GM12891 (cell line): ENCODE results near the gene SNX2.
"Not testable (repeated sequence)": the region's sequence is repeated elsewhere in the genome, so short reads cannot be mapped to it uniquely, and the experiment has no call there.

ENCODE experiments used
- DNase-seq: peaks from one replicate; pipeline ENCODE4 v3.0.0; 2011; ENCODE audit warnings: low spot score; ENCODE audit not compliant: insufficient read length
- FAIRE-seq: peaks from 2 replicates; lab custom pipeline; 2011; peaks lifted over from hg19 to GRCh38; lab: Jason Lieb, UNC
- PAX5 ChIP-seq: IDR thresholded peaks from 2 replicates; pipeline ENCODE4 v1.6.1; 2011; ENCODE audit warnings: low read length, moderate library complexity, mild to moderate bottlenecking; ENCODE audit not compliant: insufficient read depth, severe bottlenecking
- POLR2A ChIP-seq: IDR thresholded peaks from 2 replicates; pipeline ENCODE4 v1.6.1; 2011; ENCODE audit warnings: low read depth, low read length, control low read depth
- POLR2AphosphoS5 ChIP-seq: IDR thresholded peaks from 2 replicates; pipeline ENCODE4 v1.6.1; 2011; ENCODE audit warnings: low read depth, low read length, control low read depth
- POU2F2 ChIP-seq: IDR thresholded peaks from 2 replicates; pipeline ENCODE4 v1.6.1; 2011; ENCODE audit warnings: low read depth, mild to moderate bottlenecking, control low read depth, low read length, moderate library complexity
- SPI1 ChIP-seq: IDR thresholded peaks from 2 replicates; pipeline ENCODE4 v1.6.1; 2011; ENCODE audit warnings: low read depth, low read length, control low read depth
- TAF1 ChIP-seq: IDR thresholded peaks from 2 replicates; pipeline ENCODE4 v1.6.1; 2011; ENCODE audit warnings: low read depth, low read length, control low read depth

The SNX2 gene

DNA sequence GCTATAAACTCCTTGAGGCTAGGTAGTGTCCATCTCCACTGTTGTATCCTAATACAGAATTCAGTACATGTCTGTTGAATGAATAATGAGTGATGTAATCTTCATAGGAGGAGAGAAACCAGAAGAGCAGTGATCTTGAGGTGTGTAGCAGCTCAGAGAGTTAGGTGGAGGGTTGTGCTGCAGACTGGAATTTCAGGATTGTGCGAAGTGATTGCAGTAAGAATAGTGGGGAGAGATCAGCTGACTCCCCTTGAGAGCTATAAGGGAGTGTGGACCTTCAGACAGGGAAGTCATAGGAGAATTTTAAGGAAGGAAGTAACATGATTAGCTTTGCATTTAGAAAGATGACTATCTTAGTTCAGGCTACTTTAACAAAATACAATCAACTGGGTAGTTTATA lies 74.9 kb downstream of the SNX2 start:
- TF ChIP-seq TAF1 (no peak), SPI1 (no peak), POLR2AphosphoS5 (no peak), PAX5 (no peak), POU2F2 (no peak), POLR2A (no peak)
- FAIRE-seq, result no peak
- no peak for DNase-seq

DNA sequence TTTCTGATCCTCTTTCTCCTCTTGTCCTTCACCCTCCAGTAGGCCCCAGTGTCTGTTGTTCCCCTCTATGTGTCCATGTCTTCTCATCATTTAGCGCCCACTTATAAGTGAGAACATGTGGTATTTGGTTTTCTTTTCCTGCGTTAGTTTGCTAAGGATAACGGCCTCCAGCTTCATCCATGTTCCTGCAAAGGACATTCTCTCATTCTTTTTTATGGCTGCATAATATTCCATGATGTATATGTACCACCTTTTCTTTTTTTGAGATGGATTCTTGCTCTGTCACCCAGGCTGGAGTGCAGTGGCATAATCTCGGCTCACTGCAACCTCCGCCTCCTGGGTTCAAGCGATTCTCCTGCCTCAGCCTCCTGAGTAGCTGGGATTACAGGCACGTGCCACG lies 82.7 kb downstream of the SNX2 start:
- DNase-seq, FAIRE-seq: not testable (repeated sequence)

- DNase-seq, result no peak
- no peak for TF ChIP-seq TAF1
- TF ChIP-seq SPI1, result no peak
- no peak for TF ChIP-seq POLR2AphosphoS5
- no peak for TF ChIP-seq POLR2A
- no peak for TF ChIP-seq POU2F2
- no peak for TF ChIP-seq PAX5
- FAIRE-seq, result no peak
Measured at GRCh38 chr5:122858451-122858850, 83.6 kb downstream of the SNX2 start.

DNA sequence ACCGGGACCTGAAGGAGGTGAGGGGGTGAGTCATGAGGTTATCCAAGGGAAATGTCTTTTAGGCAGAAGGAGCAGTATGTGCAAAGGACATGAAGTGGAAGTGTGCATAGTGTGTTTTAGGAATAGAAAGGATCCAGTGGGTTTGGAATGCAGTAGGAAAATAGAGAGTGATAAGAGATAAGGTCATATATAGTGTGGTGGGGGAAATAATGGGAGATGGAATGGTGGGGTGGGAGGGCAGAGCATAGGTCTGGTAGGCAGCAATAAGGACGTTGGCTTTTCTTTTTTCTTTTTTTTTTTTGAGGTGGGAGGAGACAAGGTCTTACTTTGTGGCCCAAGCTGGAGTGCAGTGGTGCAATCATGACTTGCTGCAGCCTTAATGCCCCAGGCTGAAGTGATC lies 88.4 kb downstream of the SNX2 start:
- no peak for FAIRE-seq
- no peak for TF ChIP-seq POLR2A
- TF ChIP-seq TAF1, result no peak
- no peak for TF ChIP-seq SPI1
- no peak for TF ChIP-seq POU2F2
- no peak for TF ChIP-seq POLR2AphosphoS5
- no peak for TF ChIP-seq PAX5

GRCh38 chr5:122863721-122864120 lies 88.8 kb downstream of the SNX2 start:
- no peak for DNase-seq
- no peak for TF ChIP-seq PAX5
- FAIRE-seq, result no peak

More for the DNA sequence above, 88.4 kb downstream of the SNX2 start:
- DNase-seq, result no peak

GRCh38 chr5:122864400-122864799 lies 89.5 kb downstream of the SNX2 start:
- no peak for TF ChIP-seq TAF1
- no peak for TF ChIP-seq POLR2AphosphoS5
- no peak for TF ChIP-seq POU2F2
- no peak for TF ChIP-seq PAX5
- TF ChIP-seq POLR2A, result no peak
- no peak for TF ChIP-seq SPI1
- no peak for DNase-seq
- FAIRE-seq, result no peak

- no peak for FAIRE-seq
- TF ChIP-seq POLR2A, result no peak
- TF ChIP-seq PAX5, result no peak
- TF ChIP-seq POLR2AphosphoS5, result no peak
- DNase-seq, result no peak
Measured at GRCh38 chr5:122864842-122865241, 90.0 kb downstream of the SNX2 start.

DNA sequence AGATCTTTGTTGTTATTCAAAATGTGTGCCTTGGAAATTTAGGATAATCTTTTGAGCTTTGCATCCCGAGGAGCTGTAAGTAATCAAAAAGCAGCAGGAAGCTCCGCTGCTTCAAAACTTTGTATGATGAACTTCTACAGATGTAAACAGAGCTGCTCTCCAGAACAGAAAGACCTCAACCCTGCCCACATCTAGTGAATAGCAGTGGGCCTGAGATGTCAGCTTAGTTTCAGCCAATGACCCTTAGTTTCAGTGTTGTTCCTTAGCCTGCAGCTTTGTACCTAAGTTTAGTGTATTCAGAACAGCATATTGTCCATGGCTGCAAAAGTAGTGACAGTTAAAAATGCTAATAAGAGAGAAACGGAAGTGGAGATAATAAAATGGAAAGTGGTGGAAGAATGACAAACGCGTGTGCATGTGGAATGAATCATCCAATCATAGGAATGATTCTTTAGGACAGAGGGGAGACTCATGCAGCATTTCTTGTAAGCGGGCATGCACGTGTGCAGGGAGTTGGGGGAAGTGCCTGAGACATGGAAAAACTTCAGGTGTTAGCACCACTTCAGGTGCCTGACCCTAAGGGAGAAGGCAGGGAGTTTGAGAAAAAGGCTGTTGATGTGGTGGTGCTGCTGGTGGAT lies 95.5 kb downstream of the SNX2 start:
- no peak for TF ChIP-seq POLR2AphosphoS5
- TF ChIP-seq TAF1, result no peak
- no peak for TF ChIP-seq POLR2A
- no peak for TF ChIP-seq SPI1
- DNase-seq (no peak), FAIRE-seq (no peak)

GRCh38 chr5:122871661-122872060 lies 96.8 kb downstream of the SNX2 start:
- FAIRE-seq, result no peak
- DNase-seq, result no peak

DNA sequence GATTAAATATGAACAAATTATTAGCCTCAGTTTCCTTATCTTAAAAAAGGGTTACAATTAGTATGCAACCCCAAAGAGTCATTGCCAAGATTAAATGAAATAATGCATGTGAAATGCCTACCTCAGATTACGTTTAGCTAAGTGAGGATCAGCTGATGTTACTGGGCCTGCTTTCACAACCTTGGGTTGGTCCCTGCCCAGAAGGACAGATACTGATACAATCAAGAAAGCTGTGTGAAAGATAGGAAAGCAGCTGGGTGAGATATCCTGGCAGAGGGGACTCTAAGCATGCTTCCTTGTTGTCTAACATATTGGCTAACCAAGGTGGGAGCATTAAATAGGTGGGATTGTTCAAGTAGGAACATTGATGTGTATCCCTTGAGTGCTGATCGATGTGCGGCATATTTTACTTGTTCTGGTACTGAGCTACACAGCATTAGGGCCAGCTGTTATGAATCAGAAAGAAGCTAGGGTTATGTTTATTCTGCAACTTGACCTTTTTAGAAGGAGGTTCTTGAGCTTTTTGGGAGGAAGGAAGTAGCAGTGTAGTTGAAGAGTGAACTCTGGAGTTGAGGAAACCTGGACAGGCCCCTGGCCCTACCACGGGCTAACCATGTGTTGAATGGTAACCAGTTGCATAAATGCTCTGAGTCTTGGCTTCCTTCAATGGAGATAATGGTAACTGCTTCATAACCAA lies 99.4 kb downstream of the SNX2 start:
- FAIRE-seq (no peak), DNase-seq (no peak)
- no peak for TF ChIP-seq SPI1
- no peak for TF ChIP-seq PAX5
- no peak for TF ChIP-seq POLR2A
- no peak for TF ChIP-seq POLR2AphosphoS5
- no peak for TF ChIP-seq TAF1
- no peak for TF ChIP-seq POU2F2

More at GRCh38 chr5:122871661-122872060, 96.8 kb downstream of the SNX2 start:
- no peak for TF ChIP-seq POLR2AphosphoS5
- no peak for TF ChIP-seq SPI1
- no peak for TF ChIP-seq TAF1
- TF ChIP-seq PAX5, result no peak
- TF ChIP-seq POLR2A, result no peak
- no peak for TF ChIP-seq POU2F2
